Trophoblast cell (in vitro differentiated cells and primary cell): ENCODE results near the gene CELSR3.

Experiments used
- DNase-seq, 2 donors: peaks; one replicate each; pipeline ENCODE4 v3.0.0-alpha.2; 2016
- H2AFZ ChIP-seq: 2 replicates; pipeline ENCODE4 v1.6.1; 2013; ENCODE audit warnings: low read length, moderate library complexity, mild to moderate bottlenecking; ENCODE audit not compliant: insufficient read depth, poor library complexity
- H2AK5ac ChIP-seq: 2 replicates; pipeline ENCODE4 v1.6.1; 2013; ENCODE audit warnings: mild to moderate bottlenecking, low read length
- H2BK120ac ChIP-seq: 2 replicates; pipeline ENCODE4 v1.6.1; 2013; ENCODE audit warnings: low read length, mild to moderate bottlenecking, moderate library complexity; ENCODE audit not compliant: insufficient read depth, poor library complexity
- H2BK12ac ChIP-seq: 2 replicates; pipeline ENCODE4 v1.6.1; 2013; ENCODE audit warnings: mild to moderate bottlenecking, low read length, moderate library complexity
- H2BK5ac ChIP-seq: 2 replicates; pipeline ENCODE4 v1.6.1; 2013; ENCODE audit warnings: low read length, low read depth, moderate library complexity, mild to moderate bottlenecking; ENCODE audit not compliant: poor library complexity
- H3K14ac ChIP-seq: 2 replicates; pipeline ENCODE4 v1.6.1; 2013; ENCODE audit warnings: mild to moderate bottlenecking, low read length
- H3K18ac ChIP-seq: 2 replicates; pipeline ENCODE4 v1.6.1; 2013; ENCODE audit warnings: mild to moderate bottlenecking, low read length
- H3K23ac ChIP-seq: 2 replicates; pipeline ENCODE4 v1.6.1; 2013; ENCODE audit warnings: low read length
- H3K27ac ChIP-seq: 2 replicates; pipeline ENCODE4 v1.5.1; 2013; ENCODE audit warnings: low read depth, mild to moderate bottlenecking, inconsistent platforms, low read length, moderate library complexity
- H3K27me3 ChIP-seq: 2 replicates; pipeline ENCODE4 v1.6.1; 2013; ENCODE audit warnings: inconsistent platforms, mild to moderate bottlenecking, low read length, moderate library complexity; ENCODE audit not compliant: insufficient read depth
- H3K36me3 ChIP-seq, 2 experiments: 1 replicate in 1 of 2; 2 replicates in 1 of 2; pipeline ENCODE4 v1.6.1; 2013; ENCODE audit warnings: low read length in 2 of 2, mild to moderate bottlenecking in 2 of 2, moderate library complexity in 1 of 2; ENCODE audit not compliant: insufficient read depth in 2 of 2, control insufficient read depth in 1 of 2
- H3K4ac ChIP-seq: 2 replicates; pipeline ENCODE4 v1.6.1; 2013; ENCODE audit warnings: low read depth, mild to moderate bottlenecking, low read length, moderate library complexity
- H3K4me1 ChIP-seq, 2 experiments: 1 replicate in 1 of 2; 2 replicates in 1 of 2; pipeline ENCODE4 v1.6.1; 2013; ENCODE audit warnings: low read length in 2 of 2, mild to moderate bottlenecking in 2 of 2, moderate library complexity in 1 of 2; ENCODE audit not compliant: insufficient read depth in 2 of 2, control insufficient read depth in 1 of 2
- H3K4me2 ChIP-seq: 2 replicates; pipeline ENCODE4 v1.6.1; 2013; ENCODE audit warnings: inconsistent platforms, mild to moderate bottlenecking, low read length, moderate library complexity
- H3K4me3 ChIP-seq: 2 replicates; pipeline ENCODE4 v1.5.1; 2013; ENCODE audit warnings: mild to moderate bottlenecking, low read depth, low read length, inconsistent platforms
- H3K79me1 ChIP-seq: one replicate; pipeline ENCODE4 v1.6.1; 2013; ENCODE audit warnings: low read length
- H3K79me2 ChIP-seq: 2 replicates; pipeline ENCODE4 v1.6.1; 2013; ENCODE audit warnings: low read length, mild to moderate bottlenecking; ENCODE audit not compliant: control insufficient read depth, insufficient read depth, poor library complexity
- H3K9ac ChIP-seq: 2 replicates; pipeline ENCODE4 v1.6.1; 2013; ENCODE audit warnings: mild to moderate bottlenecking, low read length
- H3K9me3 ChIP-seq: 2 replicates; pipeline ENCODE4 v1.6.1; 2013; ENCODE audit warnings: low read depth, mild to moderate bottlenecking, control low read depth, inconsistent platforms, low read length; ENCODE audit not compliant: insufficient read depth
- H4K12ac ChIP-seq: 2 replicates; pipeline ENCODE4 v1.6.1; 2013; ENCODE audit warnings: low read depth, mild to moderate bottlenecking, low read length, moderate library complexity
- H4K8ac ChIP-seq: 2 replicates; pipeline ENCODE4 v1.6.1; 2013; ENCODE audit warnings: low read depth, mild to moderate bottlenecking, low read length, moderate library complexity
- H4K91ac ChIP-seq: one replicate; pipeline ENCODE4 v1.6.1; 2013; ENCODE audit warnings: low read depth, mild to moderate bottlenecking, low read length, moderate library complexity
- WGBS: extraction: QIAGEN DNeasy Blood & Tissue Kit; methylation state at CpG from one replicate; pipeline ENCODE4 v1.1.7; 2013; ENCODE audit warnings: missing lambda C conversion rate; ENCODE audit not compliant: insufficient read length, insufficient coverage; ENCODE audit errors: extremely low coverage; 5-methylcytosine and 5-hydroxymethylcytosine counted together

CELSR3 gene

DNA sequence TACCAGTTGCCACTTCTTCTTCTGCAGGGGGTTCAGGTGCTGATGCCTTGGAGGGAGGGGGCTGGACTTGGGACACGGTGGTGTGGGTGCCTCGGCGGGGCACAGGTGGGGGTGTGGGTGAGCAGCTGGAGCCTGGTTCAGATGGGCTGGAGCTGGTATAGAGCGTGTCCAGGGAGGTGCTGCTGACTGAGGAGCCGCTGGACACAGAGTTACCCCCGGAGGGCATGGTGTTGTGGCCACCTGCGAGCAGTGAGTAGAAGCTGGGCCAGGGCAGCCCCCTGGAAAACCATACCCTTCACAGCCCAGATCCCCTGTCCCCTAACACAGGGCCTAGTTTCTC, 18.8 kb upstream of the CELSR3 start:
- Histone ChIP-seq H4K12ac (no peak overlapping the region), H3K4me2 (no peak overlapping the region), H3K4me3 (no peak overlapping the region), H3K4me1 (peaks cover 8 to 11% of the 10 kb centered on the region in 2 experiments), H3K23ac (no peak overlapping the region), H2AK5ac (no peak overlapping the region), H3K36me3 (peaks cover 50 to 54% of the 10 kb centered on the region in 2 experiments), H3K27me3 (no peaks in the 10 kb centered on the region), H2BK5ac (no peak overlapping the region), H3K4ac (no peak overlapping the region), H3K9ac (no peak overlapping the region), H2BK12ac (no peak overlapping the region), H3K79me1 (peaks cover 2% of the 10 kb centered on the region), H2BK120ac (no peak overlapping the region), H4K91ac (no peak overlapping the region), H3K27ac (no peak overlapping the region), H3K14ac (no peak overlapping the region), H3K18ac (no peak overlapping the region), H3K79me2 (peaks cover 5% of the 10 kb centered on the region), H4K8ac (no peak overlapping the region), H3K9me3 (no peaks in the 10 kb centered on the region), H2AFZ (no peak overlapping the region)
- WGBS: no CpG with 5 or more reads among the region's 7 CpGs
- no peak for DNase-seq

DNA sequence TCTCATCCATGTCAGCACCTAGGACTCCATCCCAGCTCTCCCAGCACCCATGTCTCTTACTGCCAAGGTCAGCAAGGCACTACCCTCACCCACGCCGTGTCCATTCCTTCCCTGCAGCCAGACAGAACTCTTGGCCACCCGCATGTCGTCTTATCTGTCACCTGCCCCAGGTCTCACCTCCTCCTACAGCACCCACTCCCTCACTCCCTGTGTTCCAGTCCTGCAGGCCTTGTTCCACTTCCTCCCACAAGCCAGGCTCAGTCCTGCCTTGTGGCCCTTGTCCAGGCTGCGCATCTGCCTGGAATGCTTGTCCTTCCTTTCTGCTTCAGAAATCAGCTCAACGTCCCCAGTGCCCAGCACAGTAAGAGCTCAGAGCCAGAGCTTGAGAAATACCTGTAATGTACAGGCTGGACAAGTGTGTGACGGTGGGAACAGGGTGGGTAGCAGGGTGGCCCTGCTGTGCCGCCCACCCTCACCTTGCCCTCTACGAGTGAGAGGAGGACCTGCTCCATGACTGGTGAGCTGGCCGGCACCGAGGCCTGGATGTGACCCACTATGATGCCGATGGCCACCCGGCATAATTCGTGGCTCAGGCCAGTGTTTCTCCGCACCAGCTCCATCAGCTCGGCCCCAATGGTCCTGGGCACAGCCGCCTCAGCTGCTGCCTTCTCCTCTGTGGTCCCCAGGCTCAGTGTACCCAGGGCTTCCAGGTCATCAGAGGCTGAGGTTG, 18.3 kb upstream of the CELSR3 start:
- no peak overlapping the region for H4K12ac ChIP-seq
- H3K9ac ChIP-seq: no peak overlapping the region
- peak; percentile 58 to 75 for DNase-seq
- no peak overlapping the region for H3K4ac ChIP-seq
- no peak overlapping the region for H2AK5ac ChIP-seq
- peaks cover 2% of the 10 kb centered on the region for H3K79me1 ChIP-seq
- peaks cover 8 to 11% of the 10 kb centered on the region in 2 experiments for H3K4me1 ChIP-seq
- H3K9me3 ChIP-seq: no peaks in the 10 kb centered on the region
- H3K27me3 ChIP-seq: no peaks in the 10 kb centered on the region
- H4K8ac ChIP-seq: no peak overlapping the region
- no peak overlapping the region for H3K27ac ChIP-seq
- H3K14ac ChIP-seq: no peak overlapping the region
- H2BK5ac ChIP-seq: no peak overlapping the region
- no peak overlapping the region for H2AFZ ChIP-seq
- H4K91ac ChIP-seq: no peak overlapping the region
- H2BK12ac ChIP-seq: no peak overlapping the region
- WGBS: no CpG with 5 or more reads among the region's 17 CpGs
- peak overlapping the region; percentile 10 for H3K4me3 ChIP-seq
- H2BK120ac ChIP-seq: no peak overlapping the region
- no peak overlapping the region for H3K4me2 ChIP-seq
- peaks cover 5% of the 10 kb centered on the region for H3K79me2 ChIP-seq
- no peak overlapping the region for H3K18ac ChIP-seq
- no peak overlapping the region for H3K23ac ChIP-seq
- H3K36me3 ChIP-seq: peaks cover 55 to 59% of the 10 kb centered on the region in 2 experiments

DNA sequence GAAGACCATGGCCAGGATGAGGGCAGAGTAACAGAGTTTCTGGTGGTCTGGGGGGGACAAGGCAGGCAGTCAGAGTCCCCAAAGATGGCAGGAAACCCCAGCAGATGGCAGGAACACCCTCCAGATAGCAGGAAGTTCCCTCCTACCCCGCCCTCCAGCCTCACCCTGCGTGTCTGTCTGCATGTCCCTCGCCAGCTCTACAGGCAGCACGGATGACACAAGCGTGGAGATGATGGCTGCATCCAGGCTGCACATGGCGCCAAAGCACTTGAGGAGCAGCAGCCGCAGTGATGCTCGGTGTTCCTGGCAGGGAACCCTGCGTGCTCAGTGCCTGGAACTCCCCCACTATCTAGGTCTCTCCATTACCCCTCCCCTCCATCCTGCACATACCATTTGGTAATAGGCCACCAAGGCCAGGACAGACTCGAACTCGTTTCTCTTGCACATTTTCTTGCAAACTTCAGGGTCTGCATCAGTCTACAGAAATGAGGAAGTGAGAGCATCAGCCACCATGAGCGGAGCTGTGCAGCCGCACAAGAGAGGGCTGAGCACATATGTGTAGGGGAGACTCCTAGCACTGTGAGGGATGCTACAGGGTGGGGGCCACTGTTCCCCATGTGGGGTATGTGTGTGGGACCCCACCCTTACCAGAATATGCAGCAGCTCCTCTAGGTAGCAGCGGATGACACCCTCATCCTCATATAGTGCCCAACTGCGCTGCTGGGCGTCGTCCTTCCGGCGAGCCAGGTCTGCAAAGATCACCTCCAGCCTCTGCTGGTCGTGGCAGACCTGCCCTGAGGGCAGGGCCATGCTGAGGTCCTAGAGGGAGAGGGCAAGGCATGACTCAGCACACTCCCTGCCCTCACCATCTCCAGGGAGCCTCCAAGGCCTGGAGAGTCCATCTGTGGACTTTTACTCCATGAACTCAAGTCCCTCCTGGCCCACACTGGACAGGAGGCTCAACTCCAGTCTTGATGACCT, 17.0 kb upstream of the CELSR3 start:
- Histone ChIP-seq H3K18ac (no peak overlapping the region), H3K27me3 (no peaks in the 10 kb centered on the region), H2BK120ac (no peak overlapping the region), H2AK5ac (no peak overlapping the region), H3K27ac (no peak overlapping the region), H2BK12ac (no peak overlapping the region), H3K79me2 (no peaks in the 10 kb centered on the region), H4K12ac (no peak overlapping the region), H3K36me3 (peaks cover 60 to 69% of the 10 kb centered on the region in 2 experiments), H2BK5ac (no peak overlapping the region), H4K91ac (no peak overlapping the region), H3K14ac (no peak overlapping the region), H2AFZ (no peak overlapping the region), H3K79me1 (no peaks in the 10 kb centered on the region), H3K4ac (no peak overlapping the region), H3K4me2 (no peak overlapping the region), H3K4me3 (no peak overlapping the region), H3K4me1 (peaks cover 5 to 8% of the 10 kb centered on the region in 2 experiments), H4K8ac (no peak overlapping the region), H3K23ac (no peak overlapping the region), H3K9ac (no peak overlapping the region), H3K9me3 (no peaks in the 10 kb centered on the region)
- no CpG with 5 or more reads among the region's 20 CpGs for WGBS
- peak; percentile 80 to 91 for DNase-seq

DNA sequence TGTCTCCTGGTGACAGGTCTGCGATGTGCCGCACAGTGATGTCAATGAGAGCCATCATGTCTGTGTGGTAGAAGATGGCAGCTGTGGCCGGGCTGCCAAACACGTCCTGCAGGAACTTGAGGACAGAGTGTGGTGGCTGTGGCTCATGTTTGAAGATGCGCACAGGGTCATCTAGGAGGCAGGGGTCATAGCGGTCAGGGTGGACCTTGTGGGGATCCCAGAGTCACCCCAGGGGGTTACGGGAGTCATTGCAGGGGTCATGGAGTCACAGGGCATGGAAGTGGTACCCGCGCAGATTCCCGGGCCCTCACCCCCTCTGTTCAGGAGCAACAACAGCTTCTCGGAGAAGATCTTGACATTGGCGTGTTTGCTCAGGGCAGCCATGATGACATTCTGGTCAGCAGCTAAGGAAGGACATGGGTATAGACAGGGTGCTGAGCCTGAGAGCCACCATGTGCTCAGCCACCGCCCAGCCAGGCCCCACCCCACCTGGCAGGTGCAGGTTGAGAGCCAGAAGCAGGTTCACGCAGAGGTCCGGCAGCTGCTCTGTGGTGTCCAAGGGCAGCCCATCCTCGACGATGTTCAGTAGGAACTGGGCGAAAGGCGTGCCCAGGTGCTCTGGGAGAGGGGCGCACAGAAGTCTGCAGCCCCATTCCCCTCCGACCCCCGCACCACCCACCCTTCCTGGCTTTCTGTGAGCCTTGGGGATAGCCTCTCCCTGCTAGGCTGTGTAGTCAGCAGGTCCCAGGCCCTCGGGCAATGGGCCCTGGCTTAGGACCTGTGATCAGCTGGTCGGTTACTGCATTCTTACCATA, 16.1 kb upstream of the CELSR3 start:
- H2BK12ac ChIP-seq: no peak overlapping the region
- no peak overlapping the region for H3K4me2 ChIP-seq
- DNase-seq: peak; percentile 27 to 60
- H3K79me2 ChIP-seq: no peaks in the 10 kb centered on the region
- WGBS: no CpG with 5 or more reads among the region's 24 CpGs
- H3K27me3 ChIP-seq: no peaks in the 10 kb centered on the region
- no peak overlapping the region for H3K14ac ChIP-seq
- no peak overlapping the region for H3K27ac ChIP-seq
- no peak overlapping the region for H2AK5ac ChIP-seq
- H4K91ac ChIP-seq: no peak overlapping the region
- no peak overlapping the region for H2BK5ac ChIP-seq
- H3K4me1 ChIP-seq: peaks cover 0 to 3% of the 10 kb centered on the region in 2 experiments
- no peaks in the 10 kb centered on the region for H3K79me1 ChIP-seq
- no peak overlapping the region for H3K23ac ChIP-seq
- no peak overlapping the region for H3K18ac ChIP-seq
- H2BK120ac ChIP-seq: no peak overlapping the region
- no peak overlapping the region for H2AFZ ChIP-seq
- no peak overlapping the region for H3K4ac ChIP-seq
- H3K36me3 ChIP-seq: peaks cover 69 to 78% of the 10 kb centered on the region in 2 experiments
- no peak overlapping the region for H3K4me3 ChIP-seq
- H3K9ac ChIP-seq: no peak overlapping the region
- H4K12ac ChIP-seq: no peak overlapping the region
- H3K9me3 ChIP-seq: no peaks in the 10 kb centered on the region
- H4K8ac ChIP-seq: no peak overlapping the region
